ENCODE measurements around the gene BOD1L1. TPM values are rescaled to one million over a fixed set of nuclear protein-coding genes. Genes with fewer than 3 reads are reported as not detected.

The BOD1L1 gene
- total and polyA plus RNA-seq, 2 donors (not counting 1 experiment from before 2014, with no cell fraction given) = 20.2 to 109 TPM

GRCh38 chr4:13562876-13563275, 64.6 kb downstream of the BOD1L1 start:
- H3K27me3 Mint-ChIP-seq = no peaks in the 10 kb centered on the region
- no peak for TF ChIP-seq EZH2 (IDR thresholded peaks at IDR 0.05; ENCODE audit: borderline replicate concordance, insufficient read depth, low read depth, low read length, poor library complexity, severe bottlenecking)
- no peak for TF ChIP-seq CTCF (IDR thresholded peaks at IDR 0.05)
- Histone ChIP-seq H3K4me3 (ENCODE audit: control extremely low read depth in 1 of 5, extremely low read depth in 1 of 5, insufficient read depth in 1 of 5, low read depth in 2 of 5, low read length in 4 of 5) (no peak overlapping the region), H3K36me3 (replicated peaks in 1 of 2; ENCODE audit: control extremely low read depth in 1 of 2, control insufficient read depth in 1 of 2, extremely low read depth in 1 of 2, insufficient read depth in 2 of 2, low read length in 1 of 2) (peaks cover 4 to 8% of the 10 kb centered on the region in 2 experiments), H3K27me3 (replicated peaks in 1 of 4; ENCODE audit: control extremely low read depth in 1 of 4, control insufficient read depth in 3 of 4, insufficient read depth in 4 of 4, low read length in 3 of 4) (no peaks in the 10 kb centered on the region), H4K20me1 (ENCODE audit: control insufficient read depth, insufficient read depth, low read length, poor library complexity, severe bottlenecking) (no peaks in the 10 kb centered on the region), H3K27ac (ENCODE audit: low read length in 2 of 2) (no peak overlapping the region), H3K4me1 (ENCODE audit: control insufficient read depth in 2 of 2, insufficient read depth in 2 of 2, low read length in 2 of 2) (no peaks in the 10 kb centered on the region), H3K4me2 (replicated peaks; ENCODE audit: low read depth, low read length, poor library complexity, severe bottlenecking) (no peak overlapping the region), H3K9me3 (ENCODE audit: control extremely low read depth in 1 of 3, control insufficient read depth in 2 of 3, insufficient read depth in 1 of 3, low read length in 2 of 3) (no peaks in the 10 kb centered on the region), H2AFZ (ENCODE audit: insufficient read depth, low read depth, low read length, poor library complexity, severe bottlenecking) (no peak overlapping the region), H3K79me2 (ENCODE audit: control insufficient read depth, insufficient read depth, low read length) (no peaks in the 10 kb centered on the region), H3K9ac (ENCODE audit: low read length) (no peak overlapping the region)
- ATAC-seq (ENCODE audit: low read depth) = no peak
- DNase-seq = no peak
- H3K4me3 Mint-ChIP-seq = no peak overlapping the region
- intact Hi-C loops (cut with micrococcal nuclease) = no loop called here
- no CpG with 5 or more reads among the region's 1 CpG for WGBS (ENCODE audit: insufficient coverage)
- H3K9me3 Mint-ChIP-seq (ENCODE audit: insufficient read depth) = no peaks in the 10 kb centered on the region
- no peaks in the 10 kb centered on the region for H3K4me1 Mint-ChIP-seq
- H3K27ac Mint-ChIP-seq = no peak overlapping the region
- CTCF ChIA-PET = no interaction called here
- POLR2A ChIA-PET = no interaction called here

GRCh38 chr4:13561673-13562072, 65.9 kb downstream of the BOD1L1 start:
- H3K27me3 Mint-ChIP-seq = peaks cover 2% of the 10 kb centered on the region
- CTCF ChIA-PET = interaction anchor here (0.6 kb wide), 1 partner anchor 60 kb away, joined by 5 read pairs; no protein-coding TSS in a partner anchor
- H3K4me3 Mint-ChIP-seq = no peak overlapping the region

More at GRCh38 chr4:13561673-13562072, 65.9 kb downstream of the BOD1L1 start:
- no peak overlapping the region for H3K9ac ChIP-seq (ENCODE audit: low read length)
- no peak overlapping the region for H3K4me2 ChIP-seq (replicated peaks; ENCODE audit: low read depth, low read length, poor library complexity, severe bottlenecking)
- H3K79me2 ChIP-seq (ENCODE audit: control insufficient read depth, insufficient read depth, low read length) = no peaks in the 10 kb centered on the region
- Mint-ChIP-seq H3K27ac (no peak overlapping the region), H3K9me3 (ENCODE audit: insufficient read depth) (no peaks in the 10 kb centered on the region), H3K4me1 (no peaks in the 10 kb centered on the region)
- no peak overlapping the region for H3K27ac ChIP-seq (ENCODE audit: low read length in 2 of 2)
- H2AFZ ChIP-seq (ENCODE audit: insufficient read depth, low read depth, low read length, poor library complexity, severe bottlenecking) = no peak overlapping the region
- DNase-seq = no peak
- POLR2A ChIA-PET = no interaction called here
- TF ChIP-seq CTCF (IDR thresholded peaks at IDR 0.05) (no peak), EZH2 (IDR thresholded peaks at IDR 0.05; ENCODE audit: borderline replicate concordance, insufficient read depth, low read depth, low read length, poor library complexity, severe bottlenecking) (no peak)
- H3K4me3 ChIP-seq (ENCODE audit: control extremely low read depth in 1 of 5, extremely low read depth in 1 of 5, insufficient read depth in 1 of 5, low read depth in 2 of 5, low read length in 4 of 5) = no peak overlapping the region
- no peaks in the 10 kb centered on the region for H3K9me3 ChIP-seq (ENCODE audit: control extremely low read depth in 1 of 3, control insufficient read depth in 2 of 3, insufficient read depth in 1 of 3, low read length in 2 of 3)
- 71% methylated on average over 1 of the region's 4 CpGs for WGBS (ENCODE audit: insufficient coverage)
- no peaks in the 10 kb centered on the region for H3K4me1 ChIP-seq (ENCODE audit: control insufficient read depth in 2 of 2, insufficient read depth in 2 of 2, low read length in 2 of 2)
- H4K20me1 ChIP-seq (ENCODE audit: control insufficient read depth, insufficient read depth, low read length, poor library complexity, severe bottlenecking) = no peaks in the 10 kb centered on the region
- no peak for ATAC-seq (ENCODE audit: low read depth)
- no peaks in the 10 kb centered on the region for H3K36me3 ChIP-seq (replicated peaks in 1 of 2; ENCODE audit: control extremely low read depth in 1 of 2, control insufficient read depth in 1 of 2, extremely low read depth in 1 of 2, insufficient read depth in 2 of 2, low read length in 1 of 2)
- intact Hi-C loops (cut with micrococcal nuclease) = no loop called here
- H3K27me3 ChIP-seq (replicated peaks in 1 of 4; ENCODE audit: control extremely low read depth in 1 of 4, control insufficient read depth in 3 of 4, insufficient read depth in 4 of 4, low read length in 3 of 4) = peaks cover 0 to 3% (median 0%) of the 10 kb centered on the region in 4 experiments

Measured in B cell (primary cell).